AG04450 (cell line): ENCODE results near the gene HEPHL1. TPM values are rescaled to one million over a fixed set of nuclear protein-coding genes. Genes with fewer than 3 reads are reported as not detected.

Source experiments
- CTCF ChIA-PET: fragments of 300-600, 350-600 bp; formaldehyde crosslinking; extraction: SDS; loops from one replicate; lab custom pipeline; 2022; ENCODE audit warnings: antibody characterized with exemption, inconsistent platforms; lab: Charles Lee
- POLR2A ChIA-PET: fragments of 350-600 bp; formaldehyde crosslinking; extraction: SDS; loops from one replicate; lab custom pipeline; 2021; ENCODE audit warnings: antibody characterized with exemption, inconsistent platforms; lab: Yijun Ruan, JAX
- DNase-seq: peaks from one replicate; pipeline ENCODE4 v3.0.0-alpha.2; 2011; ENCODE audit warnings: low read depth, low spot score
- H3K27ac ChIP-seq: one replicate; pipeline ENCODE4 v1.5.1; 2012; ENCODE audit warnings: low read depth, low read length, control low read depth
- H3K27me3 ChIP-seq: one replicate; pipeline ENCODE4 v1.6.0; 2012; ENCODE audit warnings: low read length; ENCODE audit not compliant: control insufficient read depth, insufficient read depth
- H3K4me3 ChIP-seq: 2 replicates; pipeline ENCODE4 v1.5.1; 2011; ENCODE audit warnings: mild to moderate bottlenecking, low read depth, low read length, control low read depth
- H3K9me3 ChIP-seq: 2 replicates; pipeline ENCODE4 v1.5.1; 2012; ENCODE audit warnings: low read length; ENCODE audit not compliant: control insufficient read depth, insufficient read depth
- polyA plus RNA-seq: library from polyadenylated mRNA; depleted of rRNA; stranded (reverse); fragments of >200 nt; gene quantifications from 2 replicates; pipeline ENCODE4 v1.2.3, GENCODE V29; 2011
- TF ChIP-seq, protein P1 (sequence below): IDR thresholded peaks from 2 replicates; pipeline ENCODE4 v1.5.1; 2011; ENCODE audit warnings: low read depth, low read length, control low read depth, inconsistent platforms

Gene HEPHL1
- polyA plus RNA-seq, 1 experiment, result 0.02 TPM

DNA sequence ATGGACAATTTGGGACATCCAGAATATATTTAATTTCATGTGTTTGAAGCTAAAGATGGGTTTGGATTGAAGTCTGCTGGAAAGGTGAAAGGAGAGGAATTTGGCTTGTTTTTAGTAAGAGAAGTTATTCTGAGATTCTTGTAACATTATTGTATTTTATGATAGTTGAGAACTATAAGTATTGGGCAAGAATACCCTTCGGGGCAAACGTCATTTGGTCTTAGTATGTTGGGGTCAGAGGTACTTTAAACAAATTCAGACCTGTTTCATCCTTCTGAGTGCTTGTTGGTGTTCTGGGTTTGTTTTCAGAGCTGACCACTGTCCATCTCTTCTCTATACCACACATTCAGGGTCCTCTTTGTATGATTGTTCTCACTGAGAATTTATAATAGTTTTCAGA lies 127.0 kb downstream of the HEPHL1 start:
- no peak overlapping the region for H3K27ac ChIP-seq
- no peaks in the 10 kb centered on the region for H3K9me3 ChIP-seq
- no peaks in the 10 kb centered on the region for H3K27me3 ChIP-seq
- CTCF ChIA-PET, result interaction anchor here (1.1 kb wide), 2 partner anchors 23 to 253 kb away, joined by 3 to 4 read pairs; no protein-coding TSS in a partner anchor
- TF ChIP-seq, protein P1, sequence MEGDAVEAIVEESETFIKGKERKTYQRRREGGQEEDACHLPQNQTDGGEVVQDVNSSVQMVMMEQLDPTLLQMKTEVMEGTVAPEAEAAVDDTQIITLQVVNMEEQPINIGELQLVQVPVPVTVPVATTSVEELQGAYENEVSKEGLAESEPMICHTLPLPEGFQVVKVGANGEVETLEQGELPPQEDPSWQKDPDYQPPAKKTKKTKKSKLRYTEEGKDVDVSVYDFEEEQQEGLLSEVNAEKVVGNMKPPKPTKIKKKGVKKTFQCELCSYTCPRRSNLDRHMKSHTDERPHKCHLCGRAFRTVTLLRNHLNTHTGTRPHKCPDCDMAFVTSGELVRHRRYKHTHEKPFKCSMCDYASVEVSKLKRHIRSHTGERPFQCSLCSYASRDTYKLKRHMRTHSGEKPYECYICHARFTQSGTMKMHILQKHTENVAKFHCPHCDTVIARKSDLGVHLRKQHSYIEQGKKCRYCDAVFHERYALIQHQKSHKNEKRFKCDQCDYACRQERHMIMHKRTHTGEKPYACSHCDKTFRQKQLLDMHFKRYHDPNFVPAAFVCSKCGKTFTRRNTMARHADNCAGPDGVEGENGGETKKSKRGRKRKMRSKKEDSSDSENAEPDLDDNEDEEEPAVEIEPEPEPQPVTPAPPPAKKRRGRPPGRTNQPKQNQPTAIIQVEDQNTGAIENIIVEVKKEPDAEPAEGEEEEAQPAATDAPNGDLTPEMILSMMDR, result no peak
- no peak for DNase-seq
- POLR2A ChIA-PET, result interaction anchor here (0.7 kb wide), 1 partner anchor 919 kb away, joined by 3 read pairs; no protein-coding TSS in a partner anchor
- H3K4me3 ChIP-seq, result no peak overlapping the region

- Histone ChIP-seq H3K9me3 (no peaks in the 10 kb centered on the region), H3K4me3 (no peak overlapping the region), H3K27me3 (no peaks in the 10 kb centered on the region), H3K27ac (peak overlapping the region; percentile 52)
- ChIA-PET CTCF (interaction anchor here (1.1 kb wide), 1 partner anchor 254 kb away, joined by 4 read pairs; no protein-coding TSS in a partner anchor), POLR2A (interaction anchor here (1.2 to 1.5 kb wide), 2 partner anchors 13 to 21 kb away, joined by 5 to 7 read pairs; partner anchors contain the start of gene PANX1)
- TF ChIP-seq, protein P1, result no peak
- peak; percentile 80 for DNase-seq
Measured at GRCh38 chr11:94149431-94150017, 128.4 kb downstream of the HEPHL1 start.

- H3K4me3 ChIP-seq, result no peak overlapping the region
- ChIA-PET CTCF (interaction anchor here (2.1 kb wide), 1 partner anchor 21 kb away, joined by 7 read pairs; no protein-coding TSS in a partner anchor), POLR2A (interaction anchor here (1.2 to 1.5 kb wide), 2 partner anchors 14 to 21 kb away, joined by 5 to 7 read pairs; partner anchors contain the start of gene PANX1)
- no peaks in the 10 kb centered on the region for H3K9me3 ChIP-seq
- H3K27me3 ChIP-seq, result no peaks in the 10 kb centered on the region
- no peak overlapping the region for H3K27ac ChIP-seq
- TF ChIP-seq, protein P1, result no peak
- no peak for DNase-seq
Measured at GRCh38 chr11:94150056-94150455, 128.9 kb downstream of the HEPHL1 start.

GRCh38 chr11:94150704-94151685 lies 129.8 kb downstream of the HEPHL1 start:
- ChIA-PET POLR2A (no interaction called here), CTCF (interaction anchor here (0.7 to 2.1 kb wide), 5 partner anchors 9 to 266 kb away, joined by 3 to 7 read pairs (median 4); no protein-coding TSS in a partner anchor)
- DNase-seq, result no peak

More at GRCh38 chr11:94150704-94151685, 129.8 kb downstream of the HEPHL1 start:
- no peaks in the 10 kb centered on the region for H3K27me3 ChIP-seq
- no peaks in the 10 kb centered on the region for H3K9me3 ChIP-seq
- TF ChIP-seq, protein P1, result no peak
- H3K27ac ChIP-seq, result no peak overlapping the region
- H3K4me3 ChIP-seq, result no peak overlapping the region
